ENCODE data around the gene MSH3.
"Not testable (repeated sequence)": the region's sequence is repeated elsewhere in the genome, so short reads cannot be mapped to it uniquely, and the experiment has no call there.

DNA sequence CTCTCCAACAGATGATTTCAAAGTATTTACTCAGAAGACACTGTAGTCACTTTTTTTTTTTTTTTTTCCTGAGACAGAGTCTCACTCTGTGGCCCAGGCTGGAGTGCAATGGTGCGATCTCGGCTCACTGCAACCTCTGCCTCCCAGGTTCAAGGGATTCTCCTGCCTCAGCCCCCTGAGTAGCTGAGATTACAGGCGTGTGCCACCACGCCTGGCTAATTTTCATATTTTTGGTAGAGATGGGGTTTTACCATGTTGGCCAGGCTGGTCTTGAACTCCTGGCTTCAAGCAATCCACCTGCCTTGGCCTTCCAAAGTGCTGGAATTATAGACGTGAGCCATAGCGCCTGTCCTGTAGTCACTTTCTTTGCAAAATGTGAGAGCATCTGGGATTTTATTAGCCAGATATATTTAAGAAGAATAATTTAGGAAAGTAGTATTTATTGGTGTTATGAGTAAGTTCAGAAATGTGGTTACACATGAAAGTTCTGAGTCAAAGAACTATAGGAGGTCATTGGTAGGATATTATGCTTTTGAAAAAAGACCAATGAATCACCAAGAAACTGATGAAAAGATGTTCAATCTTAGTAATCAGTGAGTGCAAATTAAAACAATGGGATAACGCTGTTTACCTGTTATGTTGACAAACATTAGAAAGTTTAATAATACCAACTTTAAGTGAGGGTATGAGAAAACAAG is 135.0 kb downstream of the MSH3 start:
- TF ChIP-seq RCOR1 (IDR thresholded peaks at IDR 0.05; ENCODE audit: low read length); FOXJ3 (CRISPR knock-in tag; IDR thresholded peaks at IDR 0.05); MEF2A (IDR thresholded peaks at IDR 0.05; ENCODE audit: borderline replicate concordance, low read depth); TCF12 (IDR thresholded peaks at IDR 0.05); GABPA (IDR thresholded peaks at IDR 0.05; ENCODE audit: low read depth); CHD2 (IDR thresholded peaks at IDR 0.05; ENCODE audit: low read length, partially characterized antibody): not testable (repeated sequence)
- TF ChIP-seq, protein P1, sequence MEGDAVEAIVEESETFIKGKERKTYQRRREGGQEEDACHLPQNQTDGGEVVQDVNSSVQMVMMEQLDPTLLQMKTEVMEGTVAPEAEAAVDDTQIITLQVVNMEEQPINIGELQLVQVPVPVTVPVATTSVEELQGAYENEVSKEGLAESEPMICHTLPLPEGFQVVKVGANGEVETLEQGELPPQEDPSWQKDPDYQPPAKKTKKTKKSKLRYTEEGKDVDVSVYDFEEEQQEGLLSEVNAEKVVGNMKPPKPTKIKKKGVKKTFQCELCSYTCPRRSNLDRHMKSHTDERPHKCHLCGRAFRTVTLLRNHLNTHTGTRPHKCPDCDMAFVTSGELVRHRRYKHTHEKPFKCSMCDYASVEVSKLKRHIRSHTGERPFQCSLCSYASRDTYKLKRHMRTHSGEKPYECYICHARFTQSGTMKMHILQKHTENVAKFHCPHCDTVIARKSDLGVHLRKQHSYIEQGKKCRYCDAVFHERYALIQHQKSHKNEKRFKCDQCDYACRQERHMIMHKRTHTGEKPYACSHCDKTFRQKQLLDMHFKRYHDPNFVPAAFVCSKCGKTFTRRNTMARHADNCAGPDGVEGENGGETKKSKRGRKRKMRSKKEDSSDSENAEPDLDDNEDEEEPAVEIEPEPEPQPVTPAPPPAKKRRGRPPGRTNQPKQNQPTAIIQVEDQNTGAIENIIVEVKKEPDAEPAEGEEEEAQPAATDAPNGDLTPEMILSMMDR (IDR thresholded peaks at IDR 0.05) = not testable (repeated sequence)
- TF ChIP-seq, protein P2, sequence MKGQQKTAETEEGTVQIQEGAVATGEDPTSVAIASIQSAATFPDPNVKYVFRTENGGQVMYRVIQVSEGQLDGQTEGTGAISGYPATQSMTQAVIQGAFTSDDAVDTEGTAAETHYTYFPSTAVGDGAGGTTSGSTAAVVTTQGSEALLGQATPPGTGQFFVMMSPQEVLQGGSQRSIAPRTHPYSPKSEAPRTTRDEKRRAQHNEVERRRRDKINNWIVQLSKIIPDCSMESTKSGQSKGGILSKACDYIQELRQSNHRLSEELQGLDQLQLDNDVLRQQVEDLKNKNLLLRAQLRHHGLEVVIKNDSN (IDR thresholded peaks at IDR 0.05; ENCODE audit: borderline replicate concordance, low read depth) = not testable (repeated sequence)
- TF ChIP-seq, protein P3, sequence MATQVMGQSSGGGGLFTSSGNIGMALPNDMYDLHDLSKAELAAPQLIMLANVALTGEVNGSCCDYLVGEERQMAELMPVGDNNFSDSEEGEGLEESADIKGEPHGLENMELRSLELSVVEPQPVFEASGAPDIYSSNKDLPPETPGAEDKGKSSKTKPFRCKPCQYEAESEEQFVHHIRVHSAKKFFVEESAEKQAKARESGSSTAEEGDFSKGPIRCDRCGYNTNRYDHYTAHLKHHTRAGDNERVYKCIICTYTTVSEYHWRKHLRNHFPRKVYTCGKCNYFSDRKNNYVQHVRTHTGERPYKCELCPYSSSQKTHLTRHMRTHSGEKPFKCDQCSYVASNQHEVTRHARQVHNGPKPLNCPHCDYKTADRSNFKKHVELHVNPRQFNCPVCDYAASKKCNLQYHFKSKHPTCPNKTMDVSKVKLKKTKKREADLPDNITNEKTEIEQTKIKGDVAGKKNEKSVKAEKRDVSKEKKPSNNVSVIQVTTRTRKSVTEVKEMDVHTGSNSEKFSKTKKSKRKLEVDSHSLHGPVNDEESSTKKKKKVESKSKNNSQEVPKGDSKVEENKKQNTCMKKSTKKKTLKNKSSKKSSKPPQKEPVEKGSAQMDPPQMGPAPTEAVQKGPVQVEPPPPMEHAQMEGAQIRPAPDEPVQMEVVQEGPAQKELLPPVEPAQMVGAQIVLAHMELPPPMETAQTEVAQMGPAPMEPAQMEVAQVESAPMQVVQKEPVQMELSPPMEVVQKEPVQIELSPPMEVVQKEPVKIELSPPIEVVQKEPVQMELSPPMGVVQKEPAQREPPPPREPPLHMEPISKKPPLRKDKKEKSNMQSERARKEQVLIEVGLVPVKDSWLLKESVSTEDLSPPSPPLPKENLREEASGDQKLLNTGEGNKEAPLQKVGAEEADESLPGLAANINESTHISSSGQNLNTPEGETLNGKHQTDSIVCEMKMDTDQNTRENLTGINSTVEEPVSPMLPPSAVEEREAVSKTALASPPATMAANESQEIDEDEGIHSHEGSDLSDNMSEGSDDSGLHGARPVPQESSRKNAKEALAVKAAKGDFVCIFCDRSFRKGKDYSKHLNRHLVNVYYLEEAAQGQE (IDR thresholded peaks at IDR 0.05; ENCODE audit: low read depth, low read length) = not testable (repeated sequence)
- TF ChIP-seq, protein P4, sequence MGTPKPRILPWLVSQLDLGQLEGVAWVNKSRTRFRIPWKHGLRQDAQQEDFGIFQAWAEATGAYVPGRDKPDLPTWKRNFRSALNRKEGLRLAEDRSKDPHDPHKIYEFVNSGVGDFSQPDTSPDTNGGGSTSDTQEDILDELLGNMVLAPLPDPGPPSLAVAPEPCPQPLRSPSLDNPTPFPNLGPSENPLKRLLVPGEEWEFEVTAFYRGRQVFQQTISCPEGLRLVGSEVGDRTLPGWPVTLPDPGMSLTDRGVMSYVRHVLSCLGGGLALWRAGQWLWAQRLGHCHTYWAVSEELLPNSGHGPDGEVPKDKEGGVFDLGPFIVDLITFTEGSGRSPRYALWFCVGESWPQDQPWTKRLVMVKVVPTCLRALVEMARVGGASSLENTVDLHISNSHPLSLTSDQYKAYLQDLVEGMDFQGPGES (IDR thresholded peaks at IDR 0.05; ENCODE audit: low read depth, low read length) = not testable (repeated sequence)
